ENCODE data around the gene ASB17.

The ASB17 gene

DNA sequence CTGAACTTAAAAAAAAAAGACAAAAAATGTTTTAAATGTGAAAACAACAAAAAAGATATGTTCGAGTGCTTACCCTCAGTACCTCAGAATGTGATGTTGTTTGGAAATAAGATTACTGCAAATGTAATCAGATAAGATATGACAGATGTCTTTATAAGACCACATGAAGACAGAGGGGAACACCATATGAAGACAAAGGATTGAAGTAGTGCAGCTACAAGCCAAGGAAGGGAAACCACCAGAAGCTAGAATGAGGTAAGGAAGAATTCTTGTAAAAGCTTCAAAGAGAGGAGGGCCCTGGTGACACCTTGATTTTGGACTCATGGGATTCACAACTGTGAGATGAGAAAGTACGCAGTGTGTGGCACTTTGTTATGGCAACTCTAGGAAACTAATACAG lies 15.4 kb downstream of the ASB17 start:
- TF ChIP-seq, protein P1, sequence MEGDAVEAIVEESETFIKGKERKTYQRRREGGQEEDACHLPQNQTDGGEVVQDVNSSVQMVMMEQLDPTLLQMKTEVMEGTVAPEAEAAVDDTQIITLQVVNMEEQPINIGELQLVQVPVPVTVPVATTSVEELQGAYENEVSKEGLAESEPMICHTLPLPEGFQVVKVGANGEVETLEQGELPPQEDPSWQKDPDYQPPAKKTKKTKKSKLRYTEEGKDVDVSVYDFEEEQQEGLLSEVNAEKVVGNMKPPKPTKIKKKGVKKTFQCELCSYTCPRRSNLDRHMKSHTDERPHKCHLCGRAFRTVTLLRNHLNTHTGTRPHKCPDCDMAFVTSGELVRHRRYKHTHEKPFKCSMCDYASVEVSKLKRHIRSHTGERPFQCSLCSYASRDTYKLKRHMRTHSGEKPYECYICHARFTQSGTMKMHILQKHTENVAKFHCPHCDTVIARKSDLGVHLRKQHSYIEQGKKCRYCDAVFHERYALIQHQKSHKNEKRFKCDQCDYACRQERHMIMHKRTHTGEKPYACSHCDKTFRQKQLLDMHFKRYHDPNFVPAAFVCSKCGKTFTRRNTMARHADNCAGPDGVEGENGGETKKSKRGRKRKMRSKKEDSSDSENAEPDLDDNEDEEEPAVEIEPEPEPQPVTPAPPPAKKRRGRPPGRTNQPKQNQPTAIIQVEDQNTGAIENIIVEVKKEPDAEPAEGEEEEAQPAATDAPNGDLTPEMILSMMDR (IDR thresholded peaks at IDR 0.05; ENCODE audit: low read depth, low read length), result no peak
- no peak overlapping the region for H3K4me3 ChIP-seq (ENCODE audit: low read depth, low read length)
- no peak for DNase-seq (ENCODE audit: low read depth, low spot score)
- in situ Hi-C loops (cut with HindIII; ENCODE audit: low sequenced_read_pairs), result no loop called here

DNA sequence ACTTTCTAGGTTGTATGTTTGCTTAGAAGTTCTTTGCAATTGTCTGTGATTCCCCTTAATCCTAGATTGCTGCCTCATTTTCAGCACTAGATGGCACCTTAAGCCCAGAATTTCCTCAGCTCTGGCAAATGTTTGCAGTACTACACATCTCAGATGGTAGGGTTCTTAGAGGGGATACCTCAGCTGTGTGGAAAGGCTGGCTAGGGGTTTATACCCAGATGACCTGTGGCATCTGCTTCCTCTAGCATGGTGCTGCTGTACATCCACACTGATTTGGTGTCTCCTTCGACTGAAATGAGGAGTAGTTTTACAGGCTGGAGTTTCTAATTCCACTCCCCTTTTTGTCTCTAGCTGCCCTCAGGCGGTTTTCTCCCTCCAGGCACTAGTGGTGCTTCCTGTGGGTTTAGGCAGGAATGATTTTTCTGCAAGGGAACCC lies 23.5 kb downstream of the ASB17 start:
- H3K4me3 ChIP-seq (ENCODE audit: low read depth, low read length), result no peak overlapping the region
- peak; percentile 39 for DNase-seq (ENCODE audit: low read depth, low spot score)
- TF ChIP-seq, protein P1 (IDR thresholded peaks at IDR 0.05; ENCODE audit: low read depth, low read length), result peak; percentile 52
- in situ Hi-C loops (cut with HindIII; ENCODE audit: low sequenced_read_pairs), result no loop called here

DNA sequence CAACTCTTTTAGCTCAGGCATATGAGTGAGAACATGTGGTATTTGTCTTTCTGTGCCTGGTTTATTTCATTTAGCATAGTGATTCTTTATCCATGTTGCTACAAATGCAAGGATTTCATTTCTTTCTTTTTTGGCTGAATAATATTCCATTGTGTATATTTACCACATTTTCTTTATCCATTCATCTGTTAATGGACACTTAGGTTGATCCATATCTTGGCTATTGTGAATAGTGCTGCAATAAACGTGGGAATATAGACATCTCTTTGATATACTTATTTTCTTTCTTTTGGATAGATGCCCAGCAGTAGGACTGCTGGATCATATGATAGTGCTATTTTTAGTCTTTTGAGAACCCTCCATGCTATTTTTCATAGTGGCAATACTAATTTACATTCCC lies 30.8 kb downstream of the ASB17 start:
- TF ChIP-seq, protein P1 (IDR thresholded peaks at IDR 0.05; ENCODE audit: low read depth, low read length), result no peak
- H3K4me3 ChIP-seq (ENCODE audit: low read depth, low read length), result no peak overlapping the region
- DNase-seq (ENCODE audit: low read depth, low spot score), result no peak
- in situ Hi-C loops (cut with HindIII; ENCODE audit: low sequenced_read_pairs), result no loop called here

DNA sequence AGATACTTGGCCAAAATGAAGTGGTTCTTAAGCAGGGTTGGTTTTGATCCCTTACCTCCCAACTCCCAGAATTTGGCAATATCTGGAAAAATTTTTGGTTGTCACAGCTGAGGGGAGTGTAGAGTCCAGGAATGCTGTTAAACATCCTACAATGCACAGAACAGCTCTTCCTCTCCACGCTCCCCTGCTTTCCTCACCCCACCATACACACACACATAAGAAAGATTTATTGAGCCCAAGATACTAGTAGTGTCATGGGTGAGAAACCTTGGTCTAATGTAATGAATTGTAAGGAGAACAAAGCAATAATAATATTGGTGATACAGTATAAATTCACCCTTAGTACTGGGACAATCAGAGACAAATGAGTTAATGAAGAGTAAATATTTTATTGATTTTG lies 47.8 kb downstream of the ASB17 start:
- DNase-seq (ENCODE audit: low read depth, low spot score), result no peak
- TF ChIP-seq, protein P1 (IDR thresholded peaks at IDR 0.05; ENCODE audit: low read depth, low read length), result no peak
- in situ Hi-C loops (cut with HindIII; ENCODE audit: low sequenced_read_pairs), result no loop called here
- H3K4me3 ChIP-seq (ENCODE audit: low read depth, low read length), result no peak overlapping the region

DNA sequence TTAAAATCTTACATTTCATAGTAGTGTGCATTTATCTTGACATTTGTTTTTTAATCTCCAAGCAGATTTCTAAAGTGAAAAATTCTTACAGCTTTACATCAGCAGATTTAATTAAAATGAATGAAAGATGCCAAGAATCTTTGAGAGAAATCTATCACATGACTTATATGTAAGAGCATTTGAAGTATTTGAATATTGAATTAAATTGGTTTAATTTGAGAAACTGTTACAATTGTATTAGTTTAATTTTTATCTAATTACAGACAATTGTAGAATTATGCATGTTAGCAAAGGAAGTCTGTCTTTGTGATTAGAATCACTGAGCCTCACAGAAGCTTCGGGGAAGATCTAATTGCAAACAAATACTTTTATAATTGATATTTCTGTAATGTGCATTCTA lies 52.2 kb downstream of the ASB17 start:
- TF ChIP-seq, protein P1 (IDR thresholded peaks at IDR 0.05; ENCODE audit: low read depth, low read length), result no peak
- no peak overlapping the region for H3K4me3 ChIP-seq (ENCODE audit: low read depth, low read length)
- in situ Hi-C loops (cut with HindIII; ENCODE audit: low sequenced_read_pairs), result no loop called here
- DNase-seq (ENCODE audit: low read depth, low spot score), result no peak

DNA sequence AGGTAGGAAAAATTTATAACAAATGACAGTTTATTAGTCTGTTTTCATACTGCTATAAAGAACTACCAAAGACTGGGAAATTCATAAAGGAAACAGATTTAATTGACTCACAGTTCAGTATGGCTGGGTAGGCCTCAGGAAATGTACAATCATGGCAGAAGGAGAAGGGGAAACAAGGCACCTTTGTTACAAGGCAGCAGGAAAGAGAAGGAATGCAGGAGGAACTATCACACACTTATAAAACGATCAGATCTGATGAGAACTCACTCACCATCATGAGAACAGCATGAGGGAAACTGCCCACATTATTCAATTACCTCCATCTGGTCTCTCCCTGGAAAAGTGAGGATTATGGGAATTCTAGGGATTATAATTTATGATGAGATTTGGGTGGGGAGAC lies 61.3 kb downstream of the ASB17 start:
- TF ChIP-seq, protein P1 (IDR thresholded peaks at IDR 0.05; ENCODE audit: low read depth, low read length), result no peak
- no peak for DNase-seq (ENCODE audit: low read depth, low spot score)
- no peak overlapping the region for H3K4me3 ChIP-seq (ENCODE audit: low read depth, low read length)
- in situ Hi-C loops (cut with HindIII; ENCODE audit: low sequenced_read_pairs), result no loop called here

Data from astrocyte of the spinal cord (primary cell).